Measurements from ENCODE around the gene XRCC6. TPM values are rescaled to one million over a fixed set of nuclear protein-coding genes. Genes with fewer than 3 reads are reported as not detected.
"Not testable (repeated sequence)": the region's sequence is repeated elsewhere in the genome, so short reads cannot be mapped to it uniquely, and the experiment has no call there.

XRCC6 gene
- polyA plus RNA-seq, 3 donors from 2014 or later: 351 to 473 (median 385) TPM

GRCh38 chr22:41642331-41643110, 21.4 kb downstream of the XRCC6 start:
- peaks cover 9 to 31% (median 16%) of the 10 kb centered on the region in 3 donors for H3K36me3 Mint-ChIP-seq
- H3K27ac Mint-ChIP-seq: no peak overlapping the region
- H3K4me3 Mint-ChIP-seq: no peak overlapping the region
- peaks cover 0 to 2% of the 10 kb centered on the region in 2 donors for H3K4me1 Mint-ChIP-seq
- H3K27me3 Mint-ChIP-seq (ENCODE audit: low read depth in 3 of 3): peaks cover 0 to 3% (median 0%) of the 10 kb centered on the region in 3 donors
- H3K9me3 Mint-ChIP-seq: no peaks in the 10 kb centered on the region
- no peak for DNase-seq

- H3K27ac Mint-ChIP-seq: no peak overlapping the region
- no peaks in the 10 kb centered on the region for H3K9me3 Mint-ChIP-seq
- peaks cover 0 to 2% (median 0%) of the 10 kb centered on the region in 3 donors for H3K27me3 Mint-ChIP-seq (ENCODE audit: low read depth in 3 of 3)
- DNase-seq: no peak
- H3K36me3 Mint-ChIP-seq: peaks cover 5 to 11% (median 7%) of the 10 kb centered on the region in 3 donors
- H3K4me1 Mint-ChIP-seq: no peaks in the 10 kb centered on the region
- no peak overlapping the region for H3K4me3 Mint-ChIP-seq
Measured at GRCh38 chr22:41647771-41648170, 26.7 kb downstream of the XRCC6 start.

- DNase-seq: no peak
- Mint-ChIP-seq H3K4me1 (no peaks in the 10 kb centered on the region), H3K4me3 (no peak overlapping the region), H3K27me3 (ENCODE audit: low read depth in 3 of 3) (peaks cover 0 to 2% (median 0%) of the 10 kb centered on the region in 3 donors), H3K36me3 (peaks cover 5 to 14% (median 7%) of the 10 kb centered on the region in 3 donors), H3K9me3 (no peaks in the 10 kb centered on the region), H3K27ac (no peak overlapping the region)
Measured at GRCh38 chr22:41648432-41648831, 27.3 kb downstream of the XRCC6 start.

GRCh38 chr22:41650229-41650628, 29.1 kb downstream of the XRCC6 start:
- Mint-ChIP-seq H3K27ac (no peak overlapping the region), H3K4me3 (no peak overlapping the region), H3K36me3 (peaks cover 5 to 23% (median 7%) of the 10 kb centered on the region in 3 donors), H3K27me3 (ENCODE audit: low read depth in 3 of 3) (peaks cover 0 to 2% (median 0%) of the 10 kb centered on the region in 3 donors), H3K9me3 (no peaks in the 10 kb centered on the region), H3K4me1 (no peaks in the 10 kb centered on the region)
- DNase-seq: no peak

GRCh38 chr22:41650821-41651220, 29.7 kb downstream of the XRCC6 start:
- Mint-ChIP-seq H3K4me1 (no peaks in the 10 kb centered on the region), H3K27me3 (ENCODE audit: low read depth in 3 of 3) (peaks cover 0 to 2% (median 0%) of the 10 kb centered on the region in 3 donors), H3K4me3 (no peak overlapping the region), H3K27ac (no peak overlapping the region), H3K9me3 (no peaks in the 10 kb centered on the region), H3K36me3 (peaks cover 5 to 25% (median 7%) of the 10 kb centered on the region in 3 donors)
- no peak for DNase-seq

GRCh38 chr22:41654322-41654721, 33.2 kb downstream of the XRCC6 start:
- Mint-ChIP-seq H3K36me3 (peaks cover 9 to 28% (median 17%) of the 10 kb centered on the region in 3 donors), H3K27ac (no peak overlapping the region), H3K27me3 (ENCODE audit: low read depth in 3 of 3) (peaks cover 0 to 2% (median 0%) of the 10 kb centered on the region in 3 donors), H3K4me3 (no peak overlapping the region), H3K9me3 (no peaks in the 10 kb centered on the region), H3K4me1 (no peaks in the 10 kb centered on the region)
- no peak for DNase-seq

GRCh38 chr22:41656556-41656955, 35.5 kb downstream of the XRCC6 start:
- Mint-ChIP-seq H3K4me1 (no peaks in the 10 kb centered on the region), H3K9me3 (no peaks in the 10 kb centered on the region), H3K4me3 (no peak overlapping the region), H3K36me3 (peaks cover 18 to 38% (median 20%) of the 10 kb centered on the region in 3 donors), H3K27me3 (ENCODE audit: low read depth in 3 of 3) (peaks cover 0 to 1% (median 0%) of the 10 kb centered on the region in 3 donors), H3K27ac (no peak overlapping the region)
- DNase-seq: no peak

GRCh38 chr22:41657709-41658108, 36.6 kb downstream of the XRCC6 start:
- no peak overlapping the region for H3K27ac Mint-ChIP-seq
- H3K27me3 Mint-ChIP-seq (ENCODE audit: low read depth in 3 of 3): peaks cover 0 to 1% (median 0%) of the 10 kb centered on the region in 3 donors
- H3K9me3 Mint-ChIP-seq: no peaks in the 10 kb centered on the region
- H3K4me3 Mint-ChIP-seq: no peak overlapping the region
- peaks cover 18 to 42% (median 23%) of the 10 kb centered on the region in 3 donors for H3K36me3 Mint-ChIP-seq
- H3K4me1 Mint-ChIP-seq: no peaks in the 10 kb centered on the region
- DNase-seq: no peak

- Mint-ChIP-seq H3K27me3 (ENCODE audit: low read depth in 3 of 3) (peaks cover 0 to 1% (median 0%) of the 10 kb centered on the region in 3 donors), H3K27ac (no peak overlapping the region), H3K36me3 (peaks cover 18 to 43% (median 23%) of the 10 kb centered on the region in 3 donors), H3K9me3 (no peaks in the 10 kb centered on the region), H3K4me1 (no peaks in the 10 kb centered on the region), H3K4me3 (no peak overlapping the region)
- no peak for DNase-seq
Measured at GRCh38 chr22:41658869-41659268, 37.8 kb downstream of the XRCC6 start.

- Mint-ChIP-seq H3K27me3 (ENCODE audit: low read depth in 3 of 3) (peaks cover 0 to 1% (median 0%) of the 10 kb centered on the region in 3 donors), H3K4me1 (no peaks in the 10 kb centered on the region), H3K9me3 (no peaks in the 10 kb centered on the region), H3K4me3 (no peak overlapping the region), H3K27ac (peak overlapping the region in 2 of 6 donors; percentile 53 to 65), H3K36me3 (peaks cover 18 to 42% (median 23%) of the 10 kb centered on the region in 3 donors)
- DNase-seq: no peak
Measured at GRCh38 chr22:41659941-41660340, 38.8 kb downstream of the XRCC6 start.

- Mint-ChIP-seq H3K27me3 (ENCODE audit: low read depth in 3 of 3) (peaks cover 0 to 1% (median 0%) of the 10 kb centered on the region in 3 donors), H3K27ac (peak overlapping the region in 4 of 6 donors; percentile 29 to 65 (median 41)), H3K9me3 (no peaks in the 10 kb centered on the region), H3K4me1 (no peaks in the 10 kb centered on the region), H3K36me3 (peaks cover 18 to 42% (median 23%) of the 10 kb centered on the region in 3 donors), H3K4me3 (no peak overlapping the region)
- no peak for DNase-seq
Measured at GRCh38 chr22:41660416-41660815, 39.3 kb downstream of the XRCC6 start.

GRCh38 chr22:41661088-41661487, 40.0 kb downstream of the XRCC6 start:
- Mint-ChIP-seq H3K36me3 (peaks cover 18 to 40% (median 23%) of the 10 kb centered on the region in 3 donors), H3K4me1 (no peaks in the 10 kb centered on the region), H3K9me3 (no peaks in the 10 kb centered on the region), H3K27me3 (ENCODE audit: low read depth in 3 of 3) (peaks cover 0 to 1% (median 0%) of the 10 kb centered on the region in 3 donors), H3K27ac (peak overlapping the region in 2 of 6 donors; percentile 29 to 46), H3K4me3 (no peak overlapping the region)
- no peak for DNase-seq

GRCh38 chr22:41661713-41662112, 40.6 kb downstream of the XRCC6 start:
- H3K4me3 Mint-ChIP-seq: no peak overlapping the region
- H3K36me3 Mint-ChIP-seq: peaks cover 18 to 40% (median 23%) of the 10 kb centered on the region in 3 donors
- H3K4me1 Mint-ChIP-seq: peaks cover 2 to 3% of the 10 kb centered on the region in 2 donors
- H3K27me3 Mint-ChIP-seq (ENCODE audit: low read depth in 3 of 3): peaks cover 2 to 4% (median 3%) of the 10 kb centered on the region in 3 donors
- peak overlapping the region in 2 of 6 donors; percentile 53 to 55 for H3K27ac Mint-ChIP-seq
- H3K9me3 Mint-ChIP-seq: no peaks in the 10 kb centered on the region
- no peak for DNase-seq

- H3K27me3 Mint-ChIP-seq (ENCODE audit: low read depth in 3 of 3); H3K9me3 Mint-ChIP-seq; H3K4me3 Mint-ChIP-seq; DNase-seq: not testable (repeated sequence)
- Mint-ChIP-seq H3K36me3 (peaks cover 9 to 35% (median 19%) of the 10 kb centered on the region in 3 donors), H3K4me1 (peaks cover 10 to 13% of the 10 kb centered on the region in 2 donors), H3K27ac (peak overlapping the region in 4 of 6 donors; percentile 41 to 77 (median 54))
Measured at GRCh38 chr22:41663594-41663993, 42.5 kb downstream of the XRCC6 start.
